Colonic mucosa (tissue), 4 donors: ENCODE measurements around the gene SYCN. TPM values are rescaled to one million over a fixed set of nuclear protein-coding genes. Genes with fewer than 3 reads are reported as not detected.

Experiments used
- DNase-seq: peaks from one replicate; pipeline ENCODE4 v3.0.0-alpha.2; 2020
- H3K27ac ChIP-seq: fragments of 200-600 bp; one replicate; pipeline ENCODE4 v1.8.0; 2021
- H3K27me3 ChIP-seq: fragments of 200-600 bp; one replicate; pipeline ENCODE4 v1.8.0; 2021
- H3K36me3 ChIP-seq: fragments of 200-600 bp; one replicate; pipeline ENCODE4 v1.8.0; 2021
- H3K4me1 ChIP-seq: fragments of 200-600 bp; one replicate; pipeline ENCODE4 v1.8.0; 2021; ENCODE audit warnings: mild to moderate bottlenecking
- H3K4me3 ChIP-seq: fragments of 200-600 bp; one replicate; pipeline ENCODE4 v1.8.0; 2021
- H3K9ac ChIP-seq, 2 donors: one replicate each; pipeline ENCODE4 v1.7.0; 2013; ENCODE audit warnings: control low read depth in 2 of 2, low read depth in 2 of 2, low read length in 2 of 2
- H3K9me3 ChIP-seq: fragments of 200-600 bp; one replicate; pipeline ENCODE4 v1.8.0; 2021
- CTCF ChIP-seq: fragments of 200-600 bp; IDR thresholded peaks from one replicate; pipeline ENCODE4 v1.8.0; 2022; ENCODE audit warnings: antibody characterized with exemption, mild to moderate bottlenecking
- intact Hi-C: fragments of 100-400 bp; cut with DNase I; formaldehyde crosslinking; loops from one replicate; pipeline ENCODE4 v1.14.1; 2022
- total RNA-seq, 2 donors: library from RNA; stranded (reverse); fragmentation: NEBNext Ultra II Directional in 1 of 2; extraction: Animal tissue kit (Norgen Biotek cat#: 25700) in 1 of 2; gene quantifications; one replicate each; pipeline ENCODE4 v1.2.1, GENCODE V29; 2021
- donor health status: healthy.
- donor health status: DM: no; HTN: no; CAD: no.
- donor health status: DM: no; HTN: no; CAD: no.

Gene SYCN
- total RNA-seq, 2 donors from 2014 or later = 2.1 TPM; not detected in 1

DNA sequence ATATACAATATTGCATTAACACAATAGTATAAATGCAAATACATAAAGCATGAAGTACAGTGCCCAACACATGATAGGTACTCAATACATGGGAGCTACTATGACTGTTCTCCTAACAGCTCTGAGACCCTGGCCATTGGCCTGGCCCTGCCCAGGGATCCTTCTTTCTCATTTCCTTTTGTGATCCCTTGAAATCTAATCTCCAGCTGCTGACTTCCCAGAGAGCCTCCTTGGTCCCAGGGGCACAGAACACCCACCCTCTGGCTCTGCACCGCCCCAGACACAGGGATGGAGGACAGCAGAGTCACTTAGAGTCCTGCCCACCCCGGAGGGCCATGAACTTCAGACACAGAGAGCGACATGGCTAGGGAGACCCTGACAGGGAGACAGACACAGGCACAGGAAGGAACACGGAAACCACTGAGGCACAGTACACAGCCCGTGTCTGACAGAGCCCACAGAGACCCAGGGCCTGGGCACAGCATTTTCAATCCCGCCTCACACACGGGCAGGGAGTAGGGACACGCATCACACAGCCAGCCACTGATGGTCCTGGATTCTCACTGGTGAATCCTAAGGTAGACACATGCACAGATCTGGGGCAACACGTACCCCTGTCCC is 4.2 kb upstream of the SYCN start:
- no peaks in the 10 kb centered on the region for H3K9me3 ChIP-seq
- no peak overlapping the region for H3K4me3 ChIP-seq
- H3K27me3 ChIP-seq = peaks cover 20% of the 10 kb centered on the region
- intact Hi-C loops = no loop called here
- no peaks in the 10 kb centered on the region for H3K36me3 ChIP-seq
- no peaks in the 10 kb centered on the region for H3K4me1 ChIP-seq
- TF ChIP-seq CTCF = no peak
- H3K27ac ChIP-seq = no peak overlapping the region
- no peak for DNase-seq
- no peak overlapping the region for H3K9ac ChIP-seq

DNA sequence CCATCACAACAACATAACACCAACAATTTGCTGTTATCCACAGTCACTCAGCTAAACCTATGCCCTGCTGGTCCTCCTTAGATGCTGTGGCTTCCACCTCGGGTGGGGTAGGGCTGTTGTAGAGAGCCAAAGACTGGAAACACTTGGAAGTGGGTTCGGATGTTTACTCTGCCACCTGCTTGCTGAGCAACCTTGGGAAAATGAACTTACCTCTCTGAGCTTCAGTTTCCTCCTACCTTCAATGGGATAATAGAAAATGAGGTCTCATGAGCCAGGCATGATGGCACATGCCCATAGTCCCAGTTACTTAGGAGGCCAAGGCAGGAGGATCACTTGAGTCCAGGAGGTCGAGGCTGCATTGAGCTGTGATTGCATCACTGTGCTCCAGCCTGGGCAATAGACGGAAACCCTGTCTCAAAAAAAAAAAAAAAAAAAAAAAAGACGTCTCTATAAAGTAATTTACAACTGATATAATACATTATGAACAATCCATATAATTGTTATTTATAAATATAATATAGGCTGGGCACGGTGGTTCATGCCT is 3.3 kb upstream of the SYCN start:
- peaks cover 27% of the 10 kb centered on the region for H3K27me3 ChIP-seq
- H3K4me1 ChIP-seq = no peaks in the 10 kb centered on the region
- H3K9me3 ChIP-seq = no peaks in the 10 kb centered on the region
- no peak for TF ChIP-seq CTCF
- H3K36me3 ChIP-seq = no peaks in the 10 kb centered on the region
- no peak overlapping the region for H3K27ac ChIP-seq
- H3K4me3 ChIP-seq = no peak overlapping the region
- intact Hi-C loops = no loop called here
- DNase-seq = no peak
- H3K9ac ChIP-seq = no peak overlapping the region

DNA sequence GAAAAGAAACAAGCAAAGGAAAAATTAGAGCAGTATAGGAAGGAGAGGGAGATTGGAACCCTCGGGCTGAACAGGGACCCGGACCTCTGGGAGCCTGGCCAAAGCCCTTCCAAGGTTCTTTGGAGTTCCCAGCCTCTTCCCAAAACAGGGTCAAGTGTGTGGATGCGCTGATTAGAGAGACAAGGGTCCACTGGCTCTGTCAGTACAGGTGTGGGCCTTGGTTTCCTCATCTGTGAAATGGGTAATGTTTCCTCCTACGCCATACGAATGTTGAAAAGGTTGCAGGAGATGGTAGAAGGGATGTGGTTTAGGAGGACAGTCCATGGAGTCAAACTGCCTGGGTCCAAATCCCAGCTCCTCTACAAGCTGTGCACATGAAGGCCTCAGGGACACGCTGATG is 2.1 kb upstream of the SYCN start:
- H3K36me3 ChIP-seq = no peaks in the 10 kb centered on the region
- H3K4me3 ChIP-seq = no peak overlapping the region
- no peak overlapping the region for H3K9ac ChIP-seq
- no peak for DNase-seq
- H3K4me1 ChIP-seq = no peaks in the 10 kb centered on the region
- no peak overlapping the region for H3K27ac ChIP-seq
- TF ChIP-seq CTCF = no peak
- intact Hi-C loops = no loop called here
- no peaks in the 10 kb centered on the region for H3K9me3 ChIP-seq
- H3K27me3 ChIP-seq = peaks cover 34% of the 10 kb centered on the region

DNA sequence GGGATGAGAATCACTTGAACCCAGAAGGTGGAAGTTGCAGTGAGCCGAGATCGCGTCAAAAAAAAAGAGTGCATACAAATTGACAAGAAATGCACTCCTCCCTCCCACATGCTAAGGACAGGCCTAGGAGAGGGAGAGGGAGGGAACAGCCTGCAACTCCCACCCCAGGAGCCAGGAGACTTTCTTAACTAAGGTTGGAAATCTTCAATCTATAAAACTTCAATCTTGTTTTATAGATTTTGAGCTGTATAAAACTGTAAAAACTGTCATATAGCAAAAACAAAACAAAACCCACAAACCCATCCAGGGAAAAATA is 1.3 kb upstream of the SYCN start:
- no peak overlapping the region for H3K4me3 ChIP-seq
- H3K9ac ChIP-seq = no peak overlapping the region
- no peak for DNase-seq
- no peaks in the 10 kb centered on the region for H3K9me3 ChIP-seq
- intact Hi-C loops = no loop called here
- no peak for TF ChIP-seq CTCF
- no peaks in the 10 kb centered on the region for H3K36me3 ChIP-seq
- H3K27me3 ChIP-seq = peaks cover 36% of the 10 kb centered on the region
- H3K27ac ChIP-seq = no peak overlapping the region
- H3K4me1 ChIP-seq = no peaks in the 10 kb centered on the region

GRCh38 chr19:39202998-39203355 is 1.1 kb downstream of the SYCN start:
- Histone ChIP-seq H3K27me3 (peaks cover 47% of the 10 kb centered on the region), H3K9me3 (no peaks in the 10 kb centered on the region), H3K4me3 (no peak overlapping the region), H3K4me1 (no peaks in the 10 kb centered on the region), H3K27ac (no peak overlapping the region), H3K9ac (no peak overlapping the region), H3K36me3 (no peaks in the 10 kb centered on the region)
- intact Hi-C loops = no loop called here
- no peak for DNase-seq
- TF ChIP-seq CTCF = no peak
